ENCODE results near the gene PLEKHJ1.

GRCh38 chr19:2275588-2276428 lies 39.7 kb upstream of the PLEKHJ1 start:
- TF ChIP-seq CTCF (IDR thresholded peaks at IDR 0.05; ENCODE audit: poor library complexity, severe bottlenecking) (no peak), EZH2 (IDR thresholded peaks at IDR 0.05; ENCODE audit: borderline replicate concordance, insufficient read depth, low read length, poor library complexity, severe bottlenecking) (no peak), RAD21 (conservative IDR thresholded peaks at IDR 0.05) (no peak), MXI1 (conservative IDR thresholded peaks at IDR 0.05; ENCODE audit: poor library complexity, severe bottlenecking) (no peak), REST (IDR thresholded peaks at IDR 0.05; ENCODE audit: borderline replicate concordance) (no peak), EP300 (conservative IDR thresholded peaks at IDR 0.05; ENCODE audit: poor library complexity, severe bottlenecking) (no peak), POLR2AphosphoS5 (IDR thresholded peaks at IDR 0.05) (no peak), SMC3 (conservative IDR thresholded peaks at IDR 0.05; ENCODE audit: poor library complexity) (no peak), TAF1 (IDR thresholded peaks at IDR 0.05; ENCODE audit: low read depth) (no peak)

Data from neural cell (in vitro differentiated cells).